Measurements from ENCODE around the gene PGM2. TPM values are rescaled to one million over a fixed set of nuclear protein-coding genes. Genes with fewer than 3 reads are reported as not detected.
A peak's percentile ranks its signal among the peaks of the same experiment; 100 is the strongest.
"Not testable (repeated sequence)": the region's sequence is repeated elsewhere in the genome, so short reads cannot be mapped to it uniquely, and the experiment has no call there.

PGM2 gene
- total RNA-seq, 1 donor from 2014 or later = 37.4 TPM

DNA sequence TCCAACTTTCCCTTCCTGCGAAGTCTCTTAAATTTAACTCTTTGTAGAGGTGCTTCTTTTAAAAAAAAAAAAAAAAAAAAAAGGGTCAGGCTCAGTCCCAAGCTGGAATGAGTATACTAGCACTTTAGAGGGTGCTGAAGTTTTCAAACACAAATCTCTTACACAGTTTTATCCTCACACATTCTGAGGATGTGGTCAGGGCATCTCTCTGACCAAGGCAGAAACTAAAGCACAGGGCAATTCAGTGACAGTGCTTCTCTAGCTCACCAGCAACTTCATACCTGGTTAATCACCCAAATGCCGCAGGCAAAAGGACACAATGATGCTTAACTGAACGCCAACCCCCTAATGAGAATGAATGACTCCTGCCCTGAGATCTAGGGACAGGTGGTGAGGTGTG lies 9.8 kb upstream of the PGM2 start:
- DNase-seq (ENCODE audit: low read depth) = no peak

DNA sequence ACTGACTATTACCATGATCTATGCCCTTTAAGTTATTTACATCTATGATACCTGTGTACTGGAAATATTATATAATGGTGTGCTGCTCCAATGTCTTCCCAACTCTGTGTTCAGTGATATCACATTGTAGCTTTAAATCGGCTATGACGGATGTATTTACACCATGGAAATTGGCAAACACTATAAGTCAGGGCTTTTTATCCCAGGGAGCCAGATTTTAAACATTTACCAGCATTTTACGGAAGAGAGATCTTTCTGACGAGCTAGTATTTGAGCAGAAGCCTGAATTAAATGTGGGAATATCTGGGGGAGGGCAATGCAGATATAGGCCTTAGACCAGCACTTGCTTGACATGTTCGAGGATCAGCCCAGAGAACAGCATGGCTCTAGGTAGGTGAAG lies 7.7 kb upstream of the PGM2 start:
- DNase-seq (ENCODE audit: low read depth) = peak; percentile 33

DNA sequence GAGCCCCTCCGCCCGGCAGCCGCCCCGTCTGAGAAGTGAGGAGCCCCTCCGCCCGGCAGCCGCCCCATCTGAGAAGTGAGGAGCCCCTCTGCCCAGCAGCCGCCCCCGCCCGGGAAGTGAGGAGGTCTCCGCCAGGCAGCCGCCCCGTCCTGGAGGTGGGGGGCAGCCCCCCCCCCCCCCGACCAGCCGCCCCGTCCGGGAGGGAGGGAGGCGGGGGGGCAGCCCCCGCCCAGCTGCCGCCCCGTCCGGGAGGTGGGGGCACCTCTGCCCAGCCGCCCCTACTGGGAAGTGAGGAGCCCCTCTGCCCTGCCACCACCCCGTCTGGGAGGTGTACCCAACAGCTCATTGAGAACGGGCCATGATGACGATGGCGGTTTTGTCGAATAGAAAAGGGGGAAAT lies 6.0 kb upstream of the PGM2 start:
- DNase-seq (ENCODE audit: low read depth) = not testable (repeated sequence)

DNA sequence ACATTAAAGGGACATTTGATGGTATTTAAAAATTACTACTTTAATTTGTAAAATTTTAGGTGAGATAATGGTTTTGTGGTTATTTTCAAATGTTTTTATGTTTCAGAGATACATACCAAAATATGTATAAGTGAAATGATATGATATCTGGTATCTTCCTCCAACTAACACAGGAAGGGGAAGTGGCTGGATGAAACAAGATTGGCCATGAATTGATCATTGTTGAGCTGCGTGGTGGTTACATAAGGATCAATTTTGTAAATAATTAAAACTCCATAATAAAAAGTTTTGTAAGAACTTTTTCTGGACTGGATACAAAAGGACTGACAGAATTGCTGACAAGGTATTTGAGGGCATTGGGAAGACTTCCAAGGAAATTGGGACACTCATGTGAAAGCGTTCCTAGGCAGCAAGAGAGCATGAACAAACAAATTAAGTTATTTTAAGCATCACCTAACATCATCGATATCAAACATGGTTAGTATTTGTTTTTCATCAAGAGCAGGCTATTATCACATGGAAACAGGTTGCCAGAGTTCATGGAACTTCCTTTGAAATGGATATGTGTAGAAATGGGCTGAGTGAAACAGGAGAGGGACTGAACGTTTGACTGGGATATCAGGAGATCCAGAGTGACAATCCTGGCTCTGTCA lies 4.4 kb upstream of the PGM2 start:
- peak; percentile 28 for DNase-seq (ENCODE audit: low read depth)

- DNase-seq (ENCODE audit: low read depth) = not testable (repeated sequence)
These were observed 985 bp upstream of the PGM2 start for GRCh38 chr4:37825501-37825900.

GRCh38 chr4:37825968-37826294 lies 555 bp upstream of the PGM2 start:
- DNase-seq (ENCODE audit: low read depth) = no peak

GRCh38 chr4:37827030-37827685 lies 672 bp downstream of the PGM2 start:
- peak; percentile 75 for DNase-seq (ENCODE audit: low read depth)

DNA sequence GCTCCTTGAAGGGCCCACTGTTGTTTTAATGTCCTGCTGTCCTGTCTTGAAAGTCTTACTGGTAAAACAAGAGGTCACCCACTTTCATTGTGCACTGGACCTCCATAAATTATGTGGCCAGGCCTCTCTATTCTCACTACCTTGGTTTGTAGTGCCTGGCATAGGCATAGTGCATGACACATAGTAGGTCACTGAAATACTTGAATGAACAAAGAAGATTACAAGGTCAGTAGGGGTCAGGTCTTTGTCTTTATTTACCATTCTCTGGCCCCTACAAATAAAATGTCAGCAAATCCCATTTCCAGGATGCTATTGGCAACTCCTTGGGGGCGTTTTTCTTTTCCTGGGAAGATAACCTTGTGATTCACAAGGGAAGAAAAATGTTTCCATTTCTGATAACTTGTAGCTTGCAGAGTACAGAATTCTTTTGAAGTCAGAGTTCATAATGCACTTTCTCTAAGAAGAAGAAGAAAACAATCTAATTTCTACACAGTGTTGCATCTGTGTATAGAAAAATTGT lies 1.4 kb downstream of the PGM2 start:
- no peak for DNase-seq (ENCODE audit: low read depth)

- DNase-seq (ENCODE audit: low read depth) = no peak
These were observed 2.4 kb downstream of the PGM2 start for GRCh38 chr4:37828843-37829242.

DNA sequence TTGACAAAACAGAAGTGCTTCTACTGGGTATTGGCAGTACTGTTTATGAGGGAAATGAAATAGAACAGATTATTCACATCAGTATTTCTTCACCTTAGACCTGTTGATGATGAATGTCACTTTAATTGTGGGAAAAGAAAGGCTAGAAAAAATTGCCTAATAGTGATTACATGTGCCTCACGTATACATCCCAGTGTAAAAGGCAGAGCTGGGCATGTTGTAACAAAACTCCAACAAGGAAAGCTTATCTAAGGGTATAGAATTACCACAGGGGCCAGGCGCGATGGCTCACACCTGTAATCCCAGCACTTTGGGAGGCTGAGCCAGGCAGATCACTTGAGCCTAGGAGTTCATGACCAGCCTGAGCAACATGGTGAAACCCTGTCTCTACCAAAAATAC lies 4.2 kb downstream of the PGM2 start:
- no peak for DNase-seq (ENCODE audit: low read depth)

DNA sequence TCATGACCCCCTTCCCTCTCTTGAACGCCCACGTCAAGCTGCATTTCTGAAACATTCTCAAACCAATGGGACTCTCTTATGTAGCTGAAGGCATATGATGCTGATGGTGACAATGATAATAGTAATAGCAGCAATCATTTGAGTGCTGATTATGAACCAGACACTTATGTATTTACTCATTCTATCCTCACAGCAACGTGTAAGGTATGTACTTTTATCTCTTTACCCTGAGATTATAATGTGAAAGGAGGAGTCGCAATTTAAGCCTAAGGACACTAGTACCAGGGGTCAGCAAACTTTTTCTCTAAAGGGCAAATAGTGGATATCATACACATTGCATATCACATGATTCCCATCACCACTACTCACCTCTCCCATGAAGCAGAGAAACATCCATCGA lies 8.5 kb downstream of the PGM2 start:
- no peak for DNase-seq (ENCODE audit: low read depth)

DNA sequence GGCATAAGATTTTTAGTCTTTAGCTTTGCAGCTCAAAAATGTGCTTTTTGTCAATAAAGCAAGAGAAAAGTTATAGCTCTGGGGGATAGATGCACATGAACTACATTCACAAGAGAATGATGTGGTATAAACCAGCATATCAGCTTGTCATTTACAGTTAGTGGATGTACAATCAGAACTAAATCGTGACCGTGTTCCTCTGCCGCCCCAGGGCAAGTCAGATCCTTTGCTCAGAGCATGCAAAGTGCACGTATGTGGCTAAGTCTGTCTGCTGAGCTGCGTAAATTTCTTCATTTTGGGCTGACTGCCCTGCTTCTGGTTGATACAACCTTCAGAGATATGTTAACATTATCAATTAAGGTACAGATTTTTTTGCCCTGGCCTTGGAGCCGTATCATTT lies 9.3 kb downstream of the PGM2 start:
- no peak for DNase-seq (ENCODE audit: low read depth)

DNA sequence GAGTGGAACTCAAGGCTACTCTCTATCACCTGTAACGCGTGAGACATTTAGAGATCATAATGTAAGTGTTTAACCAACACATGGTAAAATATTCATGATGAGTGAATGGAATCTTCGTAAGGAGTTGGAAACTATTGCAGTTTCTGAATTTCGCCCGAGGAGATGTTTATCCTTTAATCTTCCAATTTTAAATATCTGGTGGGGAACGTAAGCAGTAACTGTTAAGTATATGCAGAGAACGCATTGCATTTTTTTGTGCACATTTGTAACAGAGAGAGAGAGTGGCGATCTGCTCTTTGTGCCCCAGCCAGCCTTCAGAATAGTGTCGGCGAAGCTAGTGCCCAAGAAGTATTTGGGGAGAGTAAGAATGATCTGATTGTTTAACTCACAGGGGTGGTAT lies 9.8 kb downstream of the PGM2 start:
- DNase-seq (ENCODE audit: low read depth) = no peak

DNA sequence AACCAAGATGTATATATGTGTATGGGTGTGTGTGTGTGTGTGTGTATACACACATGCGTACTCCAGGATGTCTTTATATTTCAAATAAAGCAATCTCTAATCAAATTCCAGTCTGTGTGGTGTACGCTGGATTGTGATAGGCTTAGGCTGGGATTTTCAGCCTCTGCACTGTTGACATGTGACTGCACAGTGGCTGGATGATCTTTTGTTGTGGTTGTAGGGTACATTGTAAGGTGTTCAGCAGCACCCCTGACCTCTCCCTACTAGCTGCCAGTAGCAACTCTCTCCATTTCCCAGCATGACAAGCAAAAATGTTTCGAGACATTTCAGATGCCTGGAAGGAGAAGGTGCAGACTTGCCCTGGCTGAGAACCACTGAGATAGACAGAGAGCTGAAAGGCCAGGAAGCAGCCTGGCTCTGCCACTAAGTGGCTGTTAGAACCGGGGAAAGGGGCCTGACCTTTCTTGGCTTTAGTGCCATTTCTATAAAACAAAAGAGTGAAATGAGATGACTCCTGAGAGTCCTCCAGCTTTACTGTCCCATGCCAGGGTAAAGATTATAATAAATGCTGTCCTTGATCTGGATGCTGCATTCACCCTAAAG lies 10.5 kb downstream of the PGM2 start:
- no peak for DNase-seq (ENCODE audit: low read depth)

DNA sequence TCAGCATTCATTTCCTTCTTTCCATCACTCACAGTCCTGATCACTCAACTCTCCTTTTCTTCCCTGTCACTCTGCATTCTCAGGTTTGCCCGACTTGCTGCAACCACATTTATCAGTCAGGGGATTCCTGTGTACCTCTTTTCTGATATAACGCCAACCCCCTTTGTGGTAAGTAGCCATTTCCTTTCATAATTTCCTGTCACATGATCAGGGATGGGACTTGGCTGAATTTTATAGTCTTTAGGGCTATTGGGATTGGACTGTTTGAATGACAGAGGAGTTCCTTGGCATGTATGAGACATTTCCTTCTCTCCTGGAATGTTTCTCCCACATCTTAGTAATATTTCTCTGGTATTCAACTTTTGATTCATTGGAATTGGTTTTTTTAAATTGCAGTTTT lies 11.0 kb downstream of the PGM2 start:
- no peak for DNase-seq (ENCODE audit: low read depth)

GRCh38 chr4:37839426-37839825 lies 12.9 kb downstream of the PGM2 start:
- no peak for DNase-seq (ENCODE audit: low read depth)

- DNase-seq (ENCODE audit: low read depth) = no peak
These were observed 17.7 kb downstream of the PGM2 start for GRCh38 chr4:37844204-37844603.

- DNase-seq (ENCODE audit: low read depth) = no peak
These were observed 18.7 kb downstream of the PGM2 start for GRCh38 chr4:37845201-37845600.

GRCh38 chr4:37847311-37847884 lies 20.9 kb downstream of the PGM2 start:
- DNase-seq (ENCODE audit: low read depth) = no peak

DNA sequence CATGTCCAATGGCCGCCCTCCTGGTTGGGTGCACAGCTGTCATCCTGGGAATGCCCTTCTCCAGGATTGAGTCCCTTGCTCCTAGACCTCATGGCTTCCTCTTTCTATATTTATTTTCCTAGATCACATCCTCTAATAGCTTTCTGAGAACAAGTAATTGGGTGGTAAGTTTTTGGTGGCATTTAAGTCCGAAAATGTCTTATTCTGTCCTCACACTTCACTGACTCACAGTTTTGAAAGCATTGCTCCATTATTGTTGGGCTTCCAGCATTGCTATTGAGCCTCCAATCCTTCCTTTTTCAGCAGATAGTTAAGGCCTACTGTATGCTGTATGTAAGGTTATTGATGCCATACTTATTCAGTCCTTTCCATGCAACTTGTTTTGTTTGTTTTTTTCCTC lies 25.9 kb downstream of the PGM2 start:
- DNase-seq (ENCODE audit: low read depth) = no peak

GRCh38 chr4:37858112-37858511 lies 31.6 kb downstream of the PGM2 start:
- DNase-seq (ENCODE audit: low read depth) = no peak

DNA sequence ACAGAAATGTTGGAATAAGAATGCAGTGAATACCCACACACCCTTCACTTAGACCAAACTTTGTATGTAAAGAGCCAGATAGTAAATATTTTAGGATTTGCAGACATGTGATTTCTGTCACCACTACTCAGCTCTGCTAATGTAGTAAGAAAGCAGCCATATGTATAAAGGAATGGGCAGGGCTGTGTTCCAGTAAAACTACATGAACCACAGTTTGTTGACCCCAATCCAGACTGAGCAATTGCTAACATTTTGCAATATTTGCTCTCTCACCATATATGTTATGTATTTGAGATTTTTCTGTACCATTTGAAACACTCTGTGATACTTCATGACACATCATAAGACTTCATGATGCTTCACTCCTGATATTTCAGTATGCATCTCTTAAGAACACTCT lies 32.4 kb downstream of the PGM2 start:
- no peak for DNase-seq (ENCODE audit: low read depth)

DNA sequence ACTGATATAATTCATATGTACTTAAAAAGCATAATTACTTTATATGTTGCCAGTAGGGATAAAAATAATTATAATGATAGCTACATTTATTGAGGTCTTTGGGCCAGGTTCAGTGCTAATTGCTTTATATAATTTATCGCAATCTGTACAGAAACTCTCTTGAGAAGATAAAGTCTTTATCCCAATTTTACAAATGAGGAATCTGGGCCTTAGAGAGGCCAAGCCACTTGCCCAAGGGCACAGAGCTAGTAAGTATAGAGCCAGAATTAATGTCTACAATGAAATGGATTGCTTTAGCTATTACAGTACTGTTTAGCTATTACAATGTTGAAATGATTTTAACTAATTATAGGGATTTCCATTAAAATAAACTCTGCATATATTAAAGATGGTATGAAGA lies 33.8 kb downstream of the PGM2 start:
- DNase-seq (ENCODE audit: low read depth) = no peak

Measured in renal cortical epithelial cell (primary cell).